GM10266 (cell line): Measurements from ENCODE around the gene GPR179.

Source experiments
- DNase-seq: peaks from one replicate; pipeline ENCODE4 v3.0.0; 2012; ENCODE audit errors: extremely low spot score
- TF ChIP-seq, protein P1 (sequence below): IDR thresholded peaks from 2 replicates; pipeline ENCODE4 v1.5.1; 2012; ENCODE audit warnings: mild to moderate bottlenecking, low read depth; ENCODE audit not compliant: control insufficient read depth, insufficient read depth; ENCODE audit errors: missing control alignments

GPR179 gene

DNA sequence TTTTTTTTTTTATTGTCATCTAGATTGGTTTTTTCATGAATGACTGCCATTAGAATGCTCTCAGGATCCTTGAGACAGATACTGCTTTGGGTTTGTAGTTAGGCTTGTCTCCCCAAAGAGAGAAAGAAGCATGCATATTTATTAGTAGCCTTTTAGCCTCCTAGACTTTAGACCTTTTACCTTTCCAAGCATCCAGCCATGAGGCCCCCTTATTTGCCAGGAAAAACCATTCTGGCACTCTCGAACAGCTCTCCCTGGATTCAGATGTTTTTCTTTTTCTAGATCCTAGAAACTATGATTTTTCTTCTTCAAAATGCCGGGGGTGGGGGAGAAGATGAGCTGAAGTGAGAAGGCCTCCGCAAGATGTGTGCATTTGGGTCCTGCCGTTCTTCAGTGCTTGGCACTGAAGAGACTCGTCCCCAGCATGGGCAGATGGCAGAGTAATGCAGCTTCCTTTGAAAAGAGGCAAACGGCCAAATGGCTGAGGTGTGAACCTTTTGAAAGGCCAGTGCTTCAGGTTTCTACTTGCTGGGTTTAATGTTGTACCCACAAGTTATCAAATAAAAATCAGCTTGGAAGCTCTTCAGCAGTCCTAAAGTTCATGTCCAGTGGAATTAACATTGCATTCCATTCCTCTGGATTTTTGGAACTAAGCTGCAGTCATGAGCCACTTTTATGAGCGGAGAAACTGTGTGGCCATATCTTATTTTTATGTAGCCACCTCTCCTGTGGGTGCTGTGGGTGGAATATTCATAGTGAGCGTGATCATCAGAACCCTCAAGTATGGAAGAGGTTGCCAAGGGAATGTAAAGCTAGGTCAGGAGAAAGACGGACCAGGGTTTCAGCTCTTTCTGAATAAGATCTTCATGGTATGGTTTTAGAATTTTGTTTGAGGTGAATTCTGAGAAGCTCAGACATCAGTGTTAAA lies 15.1 kb upstream of the GPR179 start:
- no peak for DNase-seq
- TF ChIP-seq, protein P1, sequence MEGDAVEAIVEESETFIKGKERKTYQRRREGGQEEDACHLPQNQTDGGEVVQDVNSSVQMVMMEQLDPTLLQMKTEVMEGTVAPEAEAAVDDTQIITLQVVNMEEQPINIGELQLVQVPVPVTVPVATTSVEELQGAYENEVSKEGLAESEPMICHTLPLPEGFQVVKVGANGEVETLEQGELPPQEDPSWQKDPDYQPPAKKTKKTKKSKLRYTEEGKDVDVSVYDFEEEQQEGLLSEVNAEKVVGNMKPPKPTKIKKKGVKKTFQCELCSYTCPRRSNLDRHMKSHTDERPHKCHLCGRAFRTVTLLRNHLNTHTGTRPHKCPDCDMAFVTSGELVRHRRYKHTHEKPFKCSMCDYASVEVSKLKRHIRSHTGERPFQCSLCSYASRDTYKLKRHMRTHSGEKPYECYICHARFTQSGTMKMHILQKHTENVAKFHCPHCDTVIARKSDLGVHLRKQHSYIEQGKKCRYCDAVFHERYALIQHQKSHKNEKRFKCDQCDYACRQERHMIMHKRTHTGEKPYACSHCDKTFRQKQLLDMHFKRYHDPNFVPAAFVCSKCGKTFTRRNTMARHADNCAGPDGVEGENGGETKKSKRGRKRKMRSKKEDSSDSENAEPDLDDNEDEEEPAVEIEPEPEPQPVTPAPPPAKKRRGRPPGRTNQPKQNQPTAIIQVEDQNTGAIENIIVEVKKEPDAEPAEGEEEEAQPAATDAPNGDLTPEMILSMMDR: no peak

GRCh38 chr17:38357486-38358123 lies 13.8 kb upstream of the GPR179 start:
- TF ChIP-seq, protein P1: no peak
- no peak for DNase-seq

DNA sequence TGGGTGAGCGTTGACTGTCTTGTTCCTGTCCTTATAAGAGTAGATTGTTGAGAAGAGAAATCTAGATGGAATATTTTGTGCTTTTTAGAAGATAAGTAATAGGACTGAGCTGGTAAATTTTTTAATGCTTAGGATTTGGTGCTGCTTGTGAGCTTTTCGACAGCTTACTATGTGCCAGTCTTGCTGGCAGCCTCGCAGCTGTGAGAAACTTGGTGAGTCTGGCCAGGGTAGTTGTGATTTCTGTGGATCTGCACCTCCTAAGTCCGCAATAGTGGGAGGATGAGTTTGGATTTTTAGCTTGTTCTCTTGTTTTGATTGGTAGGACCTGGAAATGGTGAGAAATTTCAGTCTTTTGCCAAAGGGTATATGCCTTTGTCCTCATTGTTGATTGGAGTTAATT lies 11.5 kb upstream of the GPR179 start:
- TF ChIP-seq, protein P1: no peak

DNA sequence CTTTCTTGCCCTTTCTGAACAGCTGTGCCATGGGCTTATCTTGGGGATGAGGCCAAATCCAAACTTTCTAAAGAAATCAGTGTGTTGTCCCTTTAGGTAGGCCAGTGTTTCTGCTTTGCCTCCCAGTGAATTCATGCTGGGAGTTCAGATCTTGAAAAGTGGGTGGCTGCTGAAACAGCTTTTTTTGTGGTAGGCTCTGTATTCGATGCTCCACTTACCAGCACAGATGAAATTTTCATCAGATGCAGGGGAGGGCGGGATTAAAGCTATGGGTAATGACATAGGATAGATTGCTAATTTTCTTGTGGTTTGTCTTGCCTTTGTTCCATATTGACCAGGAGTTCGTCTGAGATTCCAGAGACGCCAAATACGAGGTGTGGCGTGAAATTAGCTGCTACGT lies 10.7 kb upstream of the GPR179 start:
- DNase-seq: no peak
- TF ChIP-seq, protein P1: no peak

More for the DNA sequence above, 11.5 kb upstream of the GPR179 start:
- DNase-seq: no peak

DNA sequence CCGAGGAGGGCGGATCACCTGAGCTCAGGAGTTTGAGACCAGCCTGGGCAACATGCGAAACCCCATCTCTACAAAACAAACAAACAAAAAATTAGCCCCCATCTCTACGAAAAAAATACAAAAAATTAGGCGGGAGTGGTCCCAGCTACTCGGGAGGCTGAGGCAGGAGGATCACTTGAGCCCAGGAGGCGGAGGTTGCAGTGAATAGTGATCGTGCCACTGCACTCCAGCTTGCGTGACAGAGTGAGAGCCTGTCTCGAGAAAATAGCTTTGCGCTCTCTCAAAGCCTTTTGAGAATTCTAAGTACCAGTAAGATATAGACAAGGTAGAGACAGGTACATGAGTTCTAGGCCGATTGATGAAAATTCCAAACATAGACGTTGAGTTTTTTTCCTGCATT lies 9.9 kb upstream of the GPR179 start:
- no peak for DNase-seq
- TF ChIP-seq, protein P1: no peak

GRCh38 chr17:38353086-38353604 lies 9.4 kb upstream of the GPR179 start:
- TF ChIP-seq, protein P1: no peak

More at GRCh38 chr17:38353086-38353604, 9.4 kb upstream of the GPR179 start:
- DNase-seq: no peak
